ENCODE results near the gene MECR.
"Not testable (repeated sequence)": the region's sequence is repeated elsewhere in the genome, so short reads cannot be mapped to it uniquely, and the experiment has no call there.

The MECR gene

DNA sequence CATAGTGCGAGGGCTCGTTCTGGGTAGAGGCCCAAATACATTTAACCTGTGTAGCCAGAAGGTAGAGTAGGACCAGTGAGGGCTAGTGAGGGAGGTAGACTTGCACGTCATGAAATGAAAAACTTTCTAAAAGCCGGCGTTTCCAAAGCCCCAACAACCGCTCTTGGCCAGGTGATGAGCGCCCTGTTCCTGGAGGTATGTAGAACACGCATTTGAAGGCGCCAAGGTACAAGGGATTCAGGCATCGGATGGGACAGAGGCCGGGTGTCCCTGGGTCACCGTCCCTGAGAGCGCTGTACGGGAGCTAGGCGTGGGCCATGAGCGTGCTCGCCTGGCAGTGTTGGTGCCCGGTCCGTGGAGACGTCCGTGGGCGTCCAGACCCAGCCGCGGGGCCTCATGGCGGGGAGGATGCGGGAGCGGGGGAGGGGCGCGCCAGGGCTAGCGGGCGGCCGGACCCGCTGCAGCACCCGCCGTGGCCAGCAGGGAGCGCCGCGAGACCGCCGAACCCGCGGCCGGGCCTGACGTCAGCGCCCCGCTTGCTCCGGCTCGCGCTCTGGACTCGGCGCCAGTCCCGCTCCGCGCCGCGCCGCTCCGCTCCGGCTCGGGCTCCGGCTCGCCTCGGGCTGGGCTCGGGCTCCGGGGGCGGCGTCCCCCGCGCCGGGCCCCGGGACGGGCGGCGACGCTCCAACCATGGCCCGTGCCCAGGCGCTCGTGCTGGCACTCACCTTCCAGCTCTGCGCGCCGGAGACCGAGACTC is 5.4 kb upstream of the MECR start, which contains the start of gene PTPRU:
PTPRU (plus strand) TSS at position 568 of the 757 bp plus-strand sequence; CDS start at position 691, 123 bp downstream.
- peak; percentile 73 for DNase-seq (ENCODE audit: low spot score)

DNA sequence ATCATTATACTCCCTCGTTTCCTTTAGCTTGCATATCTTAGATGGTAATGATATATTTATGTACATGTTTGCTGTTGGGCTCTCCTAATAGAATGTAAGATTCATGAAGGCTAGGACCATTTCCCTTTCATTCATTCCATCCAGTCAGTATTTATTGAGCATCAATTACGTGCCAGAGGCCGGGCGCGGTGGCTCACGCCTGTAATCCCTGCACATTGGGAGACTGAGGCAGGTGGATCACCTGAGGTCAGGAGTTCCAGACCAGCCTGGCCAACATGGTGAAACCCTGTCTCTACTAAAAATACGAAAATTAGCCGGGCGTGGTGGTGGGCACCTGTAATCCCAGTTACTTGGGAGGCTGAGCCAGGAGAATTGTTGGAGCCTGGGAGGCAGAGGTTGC is 4.1 kb upstream of the MECR start:
- DNase-seq (ENCODE audit: low spot score): not testable (repeated sequence)

GRCh38 chr1:29234471-29234870 is 3.7 kb upstream of the MECR start:
- DNase-seq (ENCODE audit: low spot score): no peak

DNA sequence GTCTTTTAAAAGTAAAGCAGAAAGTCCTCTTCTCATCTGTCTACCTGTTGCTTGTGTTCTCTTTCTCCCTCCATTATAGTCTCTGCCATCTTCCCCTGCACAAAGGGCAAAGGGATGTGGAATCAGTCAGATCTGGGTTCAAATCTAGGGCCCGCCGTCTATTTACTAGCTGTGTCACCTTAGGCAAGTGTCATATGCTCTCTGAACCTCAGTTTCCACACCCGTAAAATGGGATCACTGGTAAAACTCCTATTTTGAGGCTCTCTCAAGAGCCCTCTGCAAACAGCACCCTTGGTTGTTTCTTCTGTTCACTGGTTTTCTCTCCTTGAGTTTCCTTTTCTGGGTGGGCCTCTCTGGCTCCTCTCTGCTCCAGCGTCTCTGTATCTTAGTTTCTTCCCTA is 3.0 kb upstream of the MECR start:
- DNase-seq (ENCODE audit: low spot score): no peak

- DNase-seq (ENCODE audit: low spot score): no peak
Observed at GRCh38 chr1:29232387-29232786, 1.7 kb upstream of the MECR start.

GRCh38 chr1:29230204-29230552 is 556 bp downstream of the MECR start:
- no peak for DNase-seq (ENCODE audit: low spot score)

DNA sequence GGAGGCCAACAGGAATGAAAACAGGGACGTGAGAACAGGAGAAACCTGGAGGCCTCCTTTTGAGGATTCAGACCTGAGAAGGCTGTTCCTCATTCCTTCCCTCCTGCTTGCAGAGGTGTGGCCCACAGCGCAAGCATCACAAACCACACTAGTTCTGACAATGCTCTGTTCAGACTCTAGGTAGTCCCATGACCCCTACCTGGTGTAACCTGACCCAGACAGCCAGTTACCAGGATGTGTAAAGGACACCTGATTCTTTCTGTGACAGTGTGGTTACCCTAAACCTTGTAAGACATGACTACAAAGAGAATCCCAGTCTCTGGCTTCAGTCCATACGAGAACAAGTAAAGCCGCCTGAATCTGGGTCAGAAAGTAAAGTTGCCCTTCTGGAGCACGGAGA is 3.2 kb downstream of the MECR start:
- DNase-seq (ENCODE audit: low spot score): no peak

DNA sequence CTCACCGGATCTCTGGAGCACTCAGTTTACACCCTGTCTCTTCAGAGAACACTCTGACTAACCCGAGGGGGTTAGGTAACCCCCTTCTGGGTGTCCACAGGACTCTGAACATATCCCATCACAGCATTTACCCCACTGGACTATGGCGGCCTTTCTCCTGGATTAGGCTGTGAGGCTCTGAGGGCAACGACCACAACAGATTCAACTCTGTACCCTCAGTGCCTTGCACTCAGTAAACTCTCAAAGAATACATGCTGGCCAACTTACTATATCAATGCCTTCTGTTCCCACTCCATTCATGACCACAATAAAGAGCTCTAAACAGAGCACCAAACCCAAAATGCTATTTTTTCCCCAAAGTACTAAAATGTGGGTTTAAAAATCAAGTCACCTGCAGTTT is 5.4 kb downstream of the MECR start:
- no peak for DNase-seq (ENCODE audit: low spot score)

DNA sequence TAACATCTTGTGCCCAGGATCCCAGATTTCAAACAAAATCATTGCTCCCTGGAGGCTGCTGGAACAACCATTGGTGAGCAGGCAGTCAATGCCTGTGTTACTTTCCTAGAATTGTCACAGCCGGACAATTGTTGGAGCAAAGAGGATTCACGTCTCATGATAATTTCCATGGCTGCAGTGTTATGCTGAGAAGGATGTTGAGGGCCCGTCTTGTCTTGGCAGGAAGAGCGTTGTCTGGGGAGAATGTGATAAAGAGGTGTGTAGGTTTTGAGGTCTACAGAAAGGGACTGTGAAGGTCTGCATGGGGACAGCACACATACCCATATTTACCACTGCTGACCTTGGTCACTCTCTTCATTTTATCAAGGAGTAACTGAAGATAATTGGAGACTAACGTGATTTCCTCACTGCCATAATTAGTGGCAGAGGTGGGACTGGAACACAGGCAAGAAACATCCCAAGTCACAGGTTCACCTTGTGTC is 6.3 kb downstream of the MECR start:
- no peak for DNase-seq (ENCODE audit: low spot score)

- no peak for DNase-seq (ENCODE audit: low spot score)
Observed at GRCh38 chr1:29223521-29223920, 7.2 kb downstream of the MECR start.

DNA sequence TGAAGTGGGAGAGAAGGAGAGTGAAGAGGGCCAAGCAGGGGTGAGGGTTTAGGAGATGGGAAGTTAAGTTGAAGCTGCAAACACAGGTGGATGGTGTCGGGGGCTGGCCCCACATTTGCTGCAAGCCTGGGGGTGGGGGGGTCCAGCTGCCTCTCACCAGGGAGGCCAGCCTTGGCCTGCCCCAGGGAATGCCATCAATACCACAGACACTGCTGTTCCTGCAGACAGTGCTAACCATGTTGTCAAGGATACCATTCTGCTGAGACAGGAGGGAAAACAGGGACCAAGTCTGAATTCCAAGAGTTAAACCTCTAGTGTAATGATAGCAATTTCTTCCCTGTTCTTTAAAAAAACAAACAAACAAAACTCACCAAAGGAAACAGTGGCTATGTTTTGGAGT is 8.0 kb downstream of the MECR start:
- DNase-seq (ENCODE audit: low spot score): no peak

- not testable (repeated sequence) for DNase-seq (ENCODE audit: low spot score)
Observed at GRCh38 chr1:29222260-29222659, 8.5 kb downstream of the MECR start.

DNA sequence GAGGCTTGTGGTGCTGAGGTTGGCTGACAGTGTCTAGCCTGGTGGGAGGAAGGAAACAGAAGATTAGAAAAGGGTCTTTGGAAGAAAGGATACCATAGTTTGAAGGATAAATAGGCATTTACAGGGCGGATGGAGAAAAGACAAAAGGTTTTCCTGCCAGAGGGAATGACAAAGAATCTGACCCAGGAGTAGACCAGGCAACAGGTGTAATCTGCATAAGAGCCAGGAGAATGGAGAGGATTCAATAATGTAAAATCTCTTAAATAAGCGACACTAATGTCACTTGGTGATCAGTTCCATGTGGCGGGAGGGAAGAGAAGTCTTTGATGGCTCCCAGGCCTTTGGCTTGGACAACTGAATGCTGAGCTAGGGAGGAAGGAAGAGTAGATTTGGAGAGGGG is 9.4 kb downstream of the MECR start:
- DNase-seq (ENCODE audit: low spot score): no peak

- no peak for DNase-seq (ENCODE audit: low spot score)
Observed at GRCh38 chr1:29218223-29218622, 12.5 kb downstream of the MECR start.

DNA sequence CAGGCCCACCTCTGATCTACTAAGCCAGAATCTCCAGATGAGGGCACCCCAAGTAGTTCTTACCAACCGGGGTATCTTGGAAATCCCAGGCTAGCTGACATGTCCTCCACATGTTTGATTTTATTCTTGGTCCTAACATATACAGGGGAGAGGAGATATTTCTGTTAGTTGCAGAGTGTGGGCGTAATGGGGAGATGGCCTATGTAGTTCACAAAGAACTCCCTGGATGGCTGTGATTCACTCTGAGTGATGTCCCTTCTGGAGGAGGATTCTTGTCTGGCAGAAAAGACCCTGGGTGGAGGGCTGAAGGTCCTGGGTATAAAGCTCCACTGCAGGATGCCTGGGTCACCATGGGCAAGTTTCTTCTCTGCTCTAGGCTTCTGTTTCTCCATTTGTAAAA is 13.1 kb downstream of the MECR start:
- no peak for DNase-seq (ENCODE audit: low spot score)

- no peak for DNase-seq (ENCODE audit: low spot score)
Observed at GRCh38 chr1:29213055-29213454, 17.7 kb downstream of the MECR start.

DNA sequence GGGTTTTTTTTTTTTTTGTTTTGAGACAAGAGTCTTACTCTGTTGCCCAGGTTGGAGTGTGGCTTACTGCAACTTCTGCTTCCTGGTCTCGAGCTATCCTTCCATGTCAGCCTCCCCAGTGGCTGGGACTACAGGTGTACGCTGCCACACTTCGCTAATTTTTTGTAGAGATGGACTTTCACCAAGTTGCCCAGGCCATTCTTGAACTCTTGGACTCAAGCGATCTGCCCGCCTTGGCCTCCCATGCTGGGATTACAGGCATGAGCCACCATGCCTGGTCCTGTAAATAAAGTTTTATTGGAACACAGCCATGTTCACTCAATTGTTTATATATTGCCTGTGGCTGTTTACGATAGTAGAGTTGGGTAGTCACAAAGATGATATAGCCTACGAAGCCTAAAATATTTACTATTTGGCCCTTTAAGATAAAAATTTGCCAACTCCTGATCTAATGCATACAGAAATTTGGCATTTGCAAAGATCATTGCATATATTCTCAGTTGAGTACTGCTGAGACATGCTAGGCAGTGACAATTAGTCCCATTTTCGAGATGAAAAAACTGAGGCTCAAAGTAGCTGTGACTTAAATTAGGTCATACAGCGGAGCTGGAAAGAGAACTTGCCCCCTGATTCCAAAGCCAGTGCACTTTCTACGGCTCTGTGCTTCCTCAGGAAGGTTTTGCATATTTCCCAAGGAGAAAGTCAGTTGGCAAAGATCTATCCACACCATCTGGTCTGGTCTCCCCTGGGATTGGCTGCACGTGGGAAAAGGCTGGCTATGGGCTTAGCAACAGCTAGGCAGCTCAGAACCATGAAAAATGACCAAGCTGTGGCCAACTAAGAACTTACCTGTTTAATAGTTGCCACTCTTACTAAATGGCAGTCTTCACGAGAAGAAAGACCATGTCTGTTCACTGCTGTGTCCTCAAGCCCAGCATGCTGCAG is 19.4 kb downstream of the MECR start:
- DNase-seq (ENCODE audit: low spot score): no peak

- DNase-seq (ENCODE audit: low spot score): no peak
Observed at GRCh38 chr1:29210278-29211085, 20.3 kb downstream of the MECR start.

DNA sequence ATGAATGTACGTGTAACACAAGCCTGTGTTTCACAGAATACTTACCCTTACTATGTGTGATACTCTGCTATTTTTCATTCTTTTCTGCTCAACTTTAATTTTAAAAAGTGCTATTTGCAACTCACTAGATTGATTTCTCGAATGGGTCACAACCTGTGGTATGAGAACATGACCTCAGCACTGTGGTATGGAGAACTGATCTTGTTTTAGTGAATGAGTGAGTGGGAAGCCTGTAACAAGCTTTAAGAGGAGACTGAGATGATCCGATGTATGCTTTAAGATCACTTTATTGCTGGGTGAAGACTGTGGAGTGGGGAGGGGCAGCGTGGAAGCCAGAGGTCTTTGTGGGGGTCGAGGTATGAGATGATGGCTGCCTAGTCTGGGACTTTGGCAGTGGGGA is 21.6 kb downstream of the MECR start:
- no peak for DNase-seq (ENCODE audit: low spot score)

- DNase-seq (ENCODE audit: low spot score): no peak
Observed at GRCh38 chr1:29208442-29208841, 22.3 kb downstream of the MECR start.

GRCh38 chr1:29202584-29203340 is 28.0 kb downstream of the MECR start:
- peak; percentile 92 for DNase-seq (ENCODE audit: low spot score)

Data from activated CD4-positive, alpha-beta T cell treated with anti-CD3 and anti-CD28 coated beads, Interleukin-2, Interleukin-4, amounts not matched to agents 100 ng/mL and 50 ng/mL, durations not matched to agents 16 hours and 8 hours (primary cell).